Left renal pelvis (tissue), 4 donors: Measurements from ENCODE around the gene FGD4. TPM values are rescaled to one million over a fixed set of nuclear protein-coding genes. Genes with fewer than 3 reads are reported as not detected.
A peak's percentile ranks its signal among the peaks of the same experiment; 100 is the strongest.
"Not testable (repeated sequence)": the region's sequence is repeated elsewhere in the genome, so short reads cannot be mapped to it uniquely, and the experiment has no call there.

Experiments used
- DNase-seq, 4 donors: peaks; one replicate each; pipeline ENCODE4 v3.0.0-alpha.2; 2013; ENCODE audit warnings: low read depth in 4 of 4, low spot score in 3 of 4
- polyA plus RNA-seq, 4 donors: library from polyadenylated mRNA; unstranded; fragments of 120-200 nt; gene quantifications; one replicate each; pipeline ENCODE4 v1.2.1, GENCODE V29; 2013; ENCODE audit not compliant: insufficient read length in 4 of 4

Gene FGD4
- polyA plus RNA-seq, 4 donors: 3.4 to 18.5 (median 14.9) TPM

DNA sequence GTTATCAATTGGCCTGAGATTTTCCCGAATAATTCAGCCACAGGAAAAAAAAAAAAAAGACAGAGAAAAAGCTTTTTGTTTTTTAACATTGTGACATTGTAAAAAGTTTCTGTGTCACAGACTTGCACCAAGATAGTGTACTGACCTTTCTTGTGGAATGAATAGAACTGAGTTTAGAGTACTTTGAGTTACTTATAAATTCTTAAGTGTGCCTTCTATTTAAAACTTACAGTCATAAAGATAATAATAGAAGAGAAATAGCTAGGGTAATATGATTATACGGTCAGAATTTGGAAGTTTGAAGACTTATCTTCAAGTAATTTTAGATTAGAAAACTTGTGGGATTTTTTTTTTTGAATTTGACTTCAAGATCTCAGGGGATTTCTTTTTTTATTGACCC is 88.8 kb downstream of the FGD4 start:
- no peak for DNase-seq

DNA sequence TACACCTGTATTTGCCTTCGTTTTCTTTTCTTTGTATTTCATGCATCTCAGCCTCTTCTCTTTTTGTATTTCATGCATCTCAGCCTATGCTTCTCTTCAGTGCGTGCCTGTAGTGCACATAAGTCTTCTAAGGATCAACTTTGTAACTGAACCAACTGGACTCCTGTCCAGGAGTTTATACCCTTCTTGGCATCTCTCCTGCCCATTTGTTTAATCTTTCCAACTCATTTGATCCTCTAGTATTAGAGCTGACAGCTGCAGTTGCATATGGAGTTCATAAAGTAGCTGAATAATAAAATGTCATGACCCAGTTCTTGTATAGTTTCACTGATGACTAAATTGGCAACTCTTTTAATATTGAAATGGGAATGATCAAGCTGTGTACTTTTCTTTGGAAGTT is 89.7 kb downstream of the FGD4 start:
- no peak for DNase-seq

DNA sequence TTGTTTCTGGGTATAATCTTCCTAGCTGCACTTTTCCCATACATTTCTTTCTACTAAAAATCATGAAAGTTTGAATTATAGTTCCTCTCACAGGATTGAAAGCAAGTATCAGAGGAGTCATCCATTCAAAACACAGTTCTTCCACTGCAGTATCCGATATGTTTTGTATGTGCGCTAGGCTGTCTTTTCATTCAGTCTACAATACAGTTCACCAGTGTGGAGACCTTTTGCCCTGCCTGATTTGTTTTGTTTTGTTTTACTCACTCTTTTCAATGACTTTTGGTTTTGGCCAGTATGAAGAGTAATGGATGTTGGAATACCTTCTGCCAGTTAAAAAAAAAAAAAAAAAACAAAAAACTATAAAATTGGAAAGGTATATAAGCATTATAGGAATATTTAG is 91.4 kb downstream of the FGD4 start:
- no peak for DNase-seq

DNA sequence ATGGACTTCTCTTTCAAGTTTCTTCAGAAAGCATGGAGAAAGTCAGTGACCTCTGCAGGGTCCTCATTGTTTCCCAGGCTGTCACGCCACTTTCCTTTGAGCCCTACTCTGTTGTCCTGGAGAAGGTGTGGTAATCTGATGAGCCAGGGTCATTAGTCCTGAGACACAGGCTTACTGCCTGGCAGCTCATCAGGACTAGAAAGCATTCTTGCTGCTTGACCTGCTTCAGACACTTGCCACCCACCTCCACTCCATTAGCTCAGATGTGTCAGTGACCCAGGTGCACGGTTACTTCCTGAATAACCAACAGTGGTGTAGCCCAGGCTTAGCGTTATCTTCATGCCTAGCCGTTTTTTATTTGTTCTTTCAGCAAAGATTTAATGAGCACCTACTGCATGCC is 93.9 kb downstream of the FGD4 start:
- DNase-seq: no peak

DNA sequence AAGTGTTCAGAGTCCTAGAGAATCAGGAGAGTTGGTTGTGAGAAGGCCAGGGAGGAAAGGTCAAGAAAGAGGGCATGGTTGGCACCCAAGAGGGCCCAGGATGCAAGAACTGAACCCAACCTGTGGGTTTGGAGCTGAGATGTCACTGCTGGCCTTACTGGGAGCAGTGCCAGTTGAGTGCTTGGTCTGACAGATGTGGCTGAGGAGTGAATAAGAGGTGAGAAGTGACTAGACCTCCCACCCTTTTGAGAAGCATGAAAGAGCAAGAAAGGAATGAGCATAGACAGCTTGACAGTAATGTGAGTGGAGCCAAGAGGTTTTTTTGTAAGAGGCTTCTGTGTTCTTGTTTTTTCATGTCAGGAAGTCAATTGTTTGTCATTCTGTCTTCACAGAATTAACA is 95.3 kb downstream of the FGD4 start:
- DNase-seq: no peak

DNA sequence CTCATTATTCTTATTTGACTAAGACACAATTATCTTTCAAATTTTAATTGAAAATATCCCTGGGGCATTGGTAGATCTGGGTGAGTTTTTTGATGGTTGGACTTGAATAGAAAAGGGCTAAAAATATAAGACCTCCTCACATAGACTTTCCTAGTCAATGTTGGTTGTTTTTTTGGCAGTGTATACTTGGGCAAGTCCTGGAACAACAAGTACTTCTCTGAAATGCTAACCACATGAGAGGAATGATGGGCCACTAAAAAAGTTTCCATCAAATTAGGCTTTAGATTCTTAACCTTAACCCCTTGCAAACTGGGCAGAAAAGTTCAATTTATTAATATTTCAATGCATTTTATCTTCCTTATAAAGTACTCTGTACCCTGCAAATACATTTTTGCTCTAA is 97.6 kb downstream of the FGD4 start:
- no peak for DNase-seq

DNA sequence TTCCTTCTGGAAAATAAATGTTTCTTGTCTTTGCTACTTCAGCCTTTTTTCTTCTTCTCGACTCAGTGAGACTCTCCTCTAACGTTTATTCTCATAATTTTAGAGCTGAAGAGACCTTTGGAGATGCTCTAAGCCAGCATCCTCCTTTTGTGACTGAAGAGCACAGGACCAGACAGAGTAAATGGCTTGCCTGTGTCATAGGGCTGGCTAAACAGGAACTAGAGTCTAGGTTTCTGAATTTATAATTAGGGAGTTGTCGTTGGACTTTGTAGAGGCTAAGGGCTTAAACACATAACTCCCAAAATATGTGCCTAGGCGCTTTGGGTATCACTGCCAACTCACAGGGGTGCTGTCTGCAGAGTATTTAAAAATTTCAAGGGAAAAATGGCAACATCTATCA is 98.5 kb downstream of the FGD4 start:
- no peak for DNase-seq

DNA sequence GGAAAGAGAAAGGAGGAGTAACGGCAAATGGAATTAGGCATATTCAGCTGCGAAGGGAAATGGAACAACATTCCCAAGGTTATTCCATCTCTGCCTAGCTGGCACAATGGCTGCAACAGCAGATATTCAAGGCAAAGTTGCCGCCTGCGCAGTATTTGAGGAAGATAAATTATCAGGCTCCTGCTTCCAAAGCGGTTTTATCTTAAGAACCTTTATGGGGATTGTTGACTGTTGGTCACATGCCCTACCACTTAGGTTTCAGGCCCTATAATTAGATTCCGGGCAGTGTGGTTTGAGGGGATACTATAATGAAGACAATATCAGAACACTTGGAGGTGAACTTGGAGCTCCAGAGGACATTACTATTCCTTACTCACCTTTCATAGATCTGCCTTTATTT is 99.7 kb downstream of the FGD4 start:
- no peak for DNase-seq

DNA sequence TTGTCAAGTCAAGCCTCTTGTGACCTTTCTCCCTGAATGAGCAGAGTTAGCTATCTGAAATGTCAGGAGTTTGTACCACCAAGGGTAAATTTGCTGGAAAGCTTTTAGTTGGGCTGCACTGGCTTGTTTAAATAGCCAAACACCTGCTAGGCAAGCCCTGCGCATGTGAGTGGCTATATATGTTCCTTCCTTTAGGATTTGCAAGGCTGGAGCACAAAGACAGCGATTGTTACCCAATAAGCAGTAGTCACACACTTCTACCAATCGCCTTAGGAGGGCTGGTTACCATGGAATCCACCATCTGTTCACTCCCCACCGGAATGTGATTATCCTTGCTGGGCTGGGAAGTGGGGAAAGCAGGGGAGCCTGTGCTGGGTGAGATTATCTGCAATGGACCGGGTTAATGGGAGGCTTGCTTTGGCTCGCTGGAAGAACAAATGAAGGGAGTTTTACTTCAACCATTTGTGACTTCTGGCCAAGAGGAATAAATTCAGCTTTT is 102.5 kb downstream of the FGD4 start:
- peak; percentile 26 to 53 (median 36) for DNase-seq

DNA sequence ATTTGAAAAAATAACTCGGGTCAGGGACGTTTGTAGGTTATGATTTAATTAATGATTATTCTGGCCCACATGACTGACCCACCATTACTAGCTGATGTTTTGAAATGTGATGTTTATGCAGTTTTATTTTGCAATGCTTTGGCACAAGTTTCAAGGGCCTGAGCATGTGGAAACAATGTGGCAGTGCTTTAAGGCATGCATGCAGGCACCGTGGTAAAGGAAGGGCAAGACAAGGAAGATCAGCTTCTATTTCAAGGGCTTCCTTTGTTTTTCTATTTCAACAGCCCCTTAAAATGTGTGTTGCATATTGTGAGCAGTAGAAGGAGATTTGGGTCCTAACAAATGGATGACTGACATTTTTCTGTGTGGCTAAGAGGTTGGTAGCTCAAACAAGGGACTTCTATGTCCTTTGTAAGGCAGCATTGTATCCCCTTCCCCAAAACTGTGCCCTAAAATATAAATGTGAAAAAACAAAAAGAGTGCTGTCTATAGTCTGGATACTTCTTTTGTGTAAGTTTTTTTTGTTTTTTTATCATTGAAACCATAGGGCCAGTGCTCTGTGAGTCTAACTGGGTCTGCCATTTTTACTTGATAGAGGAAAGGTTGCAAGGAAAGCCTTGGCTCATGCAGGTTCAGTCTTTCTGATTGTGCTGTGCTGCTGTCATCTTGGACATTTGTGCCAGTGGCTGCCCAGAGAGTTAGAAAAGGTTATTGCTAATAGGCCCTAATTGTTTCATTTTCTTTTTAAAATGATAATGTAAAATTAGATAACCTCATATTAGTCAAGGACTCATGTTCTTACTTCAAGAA is 103.5 kb downstream of the FGD4 start:
- no peak for DNase-seq

DNA sequence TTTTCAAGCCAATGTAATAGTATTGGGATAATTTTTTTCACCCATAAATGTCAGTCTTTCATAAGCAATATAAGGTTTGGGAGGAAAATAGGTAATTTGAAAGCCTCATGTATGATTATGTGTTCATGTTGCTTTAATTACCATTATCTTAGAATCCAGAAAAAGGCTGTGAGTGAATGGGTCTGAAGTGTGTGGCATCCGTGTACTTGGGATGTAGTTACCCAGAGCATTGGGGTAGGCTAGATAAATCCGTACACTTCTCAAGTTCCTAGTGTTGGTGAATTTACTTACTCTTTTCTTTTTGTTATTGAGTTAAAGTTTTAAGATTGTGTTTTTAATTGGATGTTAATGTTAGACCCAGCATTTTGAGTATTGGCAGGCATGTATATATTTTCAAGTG is 104.4 kb downstream of the FGD4 start:
- DNase-seq: no peak

DNA sequence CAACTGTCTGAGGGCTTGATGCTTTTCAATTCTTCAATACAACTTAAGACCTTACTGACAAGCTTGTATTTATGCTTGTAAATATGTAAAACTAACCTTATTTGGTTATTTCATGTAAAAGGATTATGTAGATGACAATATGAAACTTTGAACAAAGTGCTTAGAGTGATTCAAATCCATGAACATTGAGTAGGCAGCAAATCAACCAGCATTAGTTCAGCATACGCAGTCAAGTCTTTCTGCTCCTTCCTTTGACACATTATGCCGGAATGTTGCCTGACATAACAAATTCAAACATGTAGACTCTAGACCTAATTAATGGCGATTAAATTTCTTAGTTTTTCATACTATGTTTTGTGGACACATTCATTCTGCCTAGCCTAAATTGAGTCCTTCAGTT is 105.2 kb downstream of the FGD4 start:
- no peak for DNase-seq

DNA sequence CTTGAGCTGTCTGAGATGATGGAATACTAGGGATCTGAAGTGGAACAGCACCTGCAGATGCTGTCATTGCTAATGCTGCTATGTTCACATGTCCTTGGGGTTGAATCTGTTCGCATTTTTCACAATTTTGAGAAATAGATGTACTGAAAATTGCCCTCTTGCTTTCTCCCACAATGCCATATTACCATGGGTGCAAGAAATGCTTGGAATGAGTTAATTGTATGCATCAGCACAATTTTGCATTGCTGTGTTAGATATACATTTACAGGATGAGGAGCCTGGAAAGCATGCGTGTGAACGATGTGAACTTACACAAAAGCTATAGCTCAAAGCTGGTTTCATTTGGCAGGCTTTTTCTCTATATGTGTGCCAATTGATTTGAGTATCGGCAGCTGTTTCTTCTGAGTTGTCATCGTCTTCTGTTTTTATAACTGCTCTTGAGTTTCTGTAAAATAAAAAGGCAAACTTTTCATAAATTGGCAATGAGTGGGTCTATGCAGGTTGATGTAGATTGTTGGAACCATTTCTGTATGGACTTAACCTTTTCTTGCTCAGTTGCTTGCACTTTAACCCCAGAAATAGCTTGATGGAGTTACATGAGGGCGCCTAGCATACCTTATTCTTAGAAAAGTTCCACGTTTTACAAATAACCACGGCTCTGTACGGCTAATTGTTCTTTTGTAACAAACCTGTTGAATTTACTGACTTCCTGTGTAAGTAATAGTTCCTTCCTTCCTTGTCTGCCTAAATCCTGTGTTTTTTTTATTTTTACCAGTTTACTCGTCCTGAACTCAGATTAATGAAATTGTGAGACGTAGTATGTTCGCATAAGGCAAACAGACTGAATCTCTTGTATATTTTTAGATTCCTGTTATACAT is 105.9 kb downstream of the FGD4 start:
- DNase-seq: no peak

DNA sequence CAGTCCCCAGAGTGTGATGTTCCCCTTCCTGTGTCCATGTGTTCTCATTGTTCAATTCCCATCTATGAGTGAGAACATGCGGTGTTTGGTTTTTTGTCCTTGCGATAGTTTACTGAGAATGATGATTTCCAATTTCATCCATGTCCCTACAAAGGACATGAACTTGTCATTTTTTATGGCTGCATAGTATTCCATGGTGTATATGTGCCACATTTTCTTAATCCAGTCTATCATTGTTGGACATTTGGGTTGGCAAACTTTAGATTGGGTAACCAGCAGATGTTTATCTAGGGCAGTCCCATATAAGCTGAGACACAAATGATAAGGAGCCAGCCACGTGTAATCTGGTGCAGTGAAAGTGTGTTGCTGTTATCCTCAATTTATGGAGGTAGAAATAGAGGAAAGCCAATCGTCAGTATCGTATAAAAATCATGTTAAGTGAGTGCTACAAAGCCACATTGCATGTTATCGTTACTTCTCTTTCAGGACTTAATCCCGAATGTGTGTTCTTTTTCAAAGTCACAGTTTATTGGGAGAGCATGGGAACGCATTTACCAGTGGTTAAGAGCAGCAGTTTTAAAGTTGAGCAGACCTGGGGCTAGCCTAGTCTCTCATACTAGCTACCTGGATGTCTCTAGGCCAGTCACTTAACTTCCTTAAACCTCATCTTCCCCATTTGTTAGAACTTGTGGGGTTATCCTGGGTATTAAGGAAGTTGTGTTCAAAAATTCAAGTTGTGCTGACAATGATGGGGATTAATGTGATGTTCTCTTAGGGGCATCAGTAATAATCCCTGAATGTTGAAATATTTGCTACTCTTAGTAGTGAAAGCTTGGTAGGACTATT is 108.0 kb downstream of the FGD4 start:
- not testable (repeated sequence) for DNase-seq

DNA sequence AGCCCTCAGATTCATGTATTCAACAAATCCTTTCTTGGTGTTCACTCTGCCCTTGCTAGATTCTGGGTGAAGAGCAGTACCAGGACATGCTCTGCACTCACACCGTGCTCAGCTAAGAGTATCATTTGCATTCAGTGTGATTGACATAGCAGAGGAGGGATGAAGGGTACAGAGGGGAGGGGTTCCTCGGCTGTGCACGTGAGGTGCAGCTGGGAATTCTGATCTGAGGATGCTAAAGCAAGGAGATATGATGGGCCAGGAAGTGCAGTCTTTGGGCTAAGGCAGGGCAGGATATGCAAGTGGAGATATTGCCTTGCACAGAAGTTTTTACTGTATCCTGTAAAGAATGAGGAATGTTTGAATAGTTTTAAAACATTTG is 108.6 kb downstream of the FGD4 start:
- no peak for DNase-seq

DNA sequence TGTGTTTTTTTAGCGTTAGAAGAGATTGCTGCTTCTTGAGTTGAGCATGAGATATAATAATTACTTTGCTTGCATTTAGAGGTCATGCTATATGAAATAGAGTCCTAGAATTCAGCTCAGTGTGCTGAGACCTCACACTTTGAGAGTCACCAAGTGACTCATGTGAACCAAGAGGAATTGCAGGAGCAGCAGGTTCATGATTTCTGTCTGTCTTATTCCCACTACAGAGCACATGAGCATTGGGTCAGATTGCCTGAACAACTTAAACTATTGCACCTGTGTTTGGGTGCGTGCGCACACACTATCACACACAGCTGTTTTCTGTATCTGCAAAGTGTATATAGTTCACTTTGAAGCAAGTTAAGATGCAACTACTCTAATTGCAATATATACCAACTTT is 109.3 kb downstream of the FGD4 start:
- DNase-seq: no peak

DNA sequence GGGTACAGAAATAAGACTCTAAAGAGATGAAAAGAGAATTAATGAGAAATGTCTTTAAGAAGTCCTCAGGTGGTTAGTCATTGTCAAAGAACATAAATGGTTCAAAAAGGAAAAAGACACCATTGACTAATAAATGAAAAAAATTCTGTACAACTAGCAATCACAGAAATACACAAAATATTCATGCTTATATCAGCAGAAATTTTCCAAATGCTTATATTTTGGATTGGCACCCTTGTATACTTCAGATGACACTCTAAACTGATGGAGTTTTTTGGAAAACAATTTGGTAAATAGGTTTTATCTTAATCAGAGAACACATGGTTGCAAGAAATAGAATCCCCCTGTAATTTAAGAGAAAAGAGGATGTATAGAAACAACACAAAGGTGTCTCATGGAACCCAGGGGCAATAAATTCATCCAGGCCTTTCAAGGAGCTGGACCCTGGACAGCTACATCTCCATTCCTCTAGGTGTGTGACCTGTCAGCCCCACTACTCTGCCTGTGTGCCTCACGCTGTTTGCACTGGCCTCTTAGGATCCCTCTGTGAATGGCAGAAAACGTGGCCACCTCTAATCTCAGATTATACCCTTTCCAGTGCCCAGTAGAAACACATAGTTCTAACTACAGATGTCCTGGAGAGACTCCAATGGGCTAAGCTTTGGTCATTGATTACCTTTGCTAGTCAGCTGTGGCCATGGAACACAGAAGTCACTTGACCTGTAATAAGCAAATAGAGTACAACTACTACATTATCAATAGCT is 110.2 kb downstream of the FGD4 start:
- DNase-seq: no peak

DNA sequence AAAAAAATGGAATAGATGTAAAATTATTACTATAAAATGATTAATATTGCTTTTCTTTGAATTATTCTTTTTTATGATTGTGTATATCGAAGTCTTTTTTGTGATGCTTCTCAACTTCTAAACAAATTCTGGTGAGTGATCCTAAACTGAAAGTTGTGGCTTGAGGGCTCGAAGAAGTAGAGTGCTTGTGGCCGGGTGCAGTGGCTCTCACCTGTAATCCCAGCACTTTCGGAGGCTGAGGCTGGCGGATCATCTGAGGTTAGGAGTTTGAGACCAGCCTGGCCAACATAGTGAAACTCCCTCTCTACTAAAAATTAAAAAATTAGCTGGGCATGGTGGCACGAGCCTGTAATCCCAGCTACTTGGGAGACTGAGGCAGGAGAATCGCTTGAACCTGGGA is 112.6 kb downstream of the FGD4 start:
- DNase-seq: not testable (repeated sequence)

DNA sequence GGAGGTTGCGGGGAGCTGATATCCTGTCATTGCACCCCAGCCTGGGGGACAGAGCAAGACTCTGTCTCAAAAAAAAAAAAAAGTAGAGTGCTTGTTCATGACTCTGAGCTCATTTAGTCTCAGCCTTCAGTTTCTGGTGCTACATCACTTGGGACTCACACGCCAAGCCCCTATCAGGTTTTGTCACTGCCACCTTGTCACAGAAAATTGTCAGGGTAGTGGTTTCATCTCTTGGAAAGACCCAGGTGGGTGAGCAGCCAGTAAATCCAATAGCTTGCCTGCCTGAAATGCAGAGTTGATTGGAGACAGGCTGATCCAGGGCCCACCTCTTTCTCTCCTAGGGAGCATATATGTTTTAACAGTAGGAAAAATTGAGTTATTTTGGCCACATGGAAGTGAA is 113.0 kb downstream of the FGD4 start:
- no peak for DNase-seq

DNA sequence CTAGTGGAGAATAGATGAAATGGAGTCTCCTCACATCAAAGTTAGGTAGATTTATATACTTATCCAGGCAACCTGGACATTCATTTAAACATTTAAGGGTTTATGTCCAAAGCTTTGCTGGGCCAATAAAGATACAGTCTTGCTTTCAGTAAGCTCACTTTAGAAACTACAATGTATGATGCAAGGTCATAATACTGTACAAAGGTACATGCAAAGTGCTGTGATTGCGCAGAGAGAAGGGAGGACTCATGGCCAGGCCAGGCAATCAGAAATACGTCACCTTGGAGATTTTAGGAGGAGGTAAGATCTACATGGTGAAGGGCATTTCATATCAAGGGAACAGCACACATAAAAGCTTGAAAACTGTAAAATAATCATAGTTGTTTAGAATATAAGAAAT is 113.6 kb downstream of the FGD4 start:
- no peak for DNase-seq
